ENCODE data around the gene MKRN2.

MKRN2 gene, protein sequence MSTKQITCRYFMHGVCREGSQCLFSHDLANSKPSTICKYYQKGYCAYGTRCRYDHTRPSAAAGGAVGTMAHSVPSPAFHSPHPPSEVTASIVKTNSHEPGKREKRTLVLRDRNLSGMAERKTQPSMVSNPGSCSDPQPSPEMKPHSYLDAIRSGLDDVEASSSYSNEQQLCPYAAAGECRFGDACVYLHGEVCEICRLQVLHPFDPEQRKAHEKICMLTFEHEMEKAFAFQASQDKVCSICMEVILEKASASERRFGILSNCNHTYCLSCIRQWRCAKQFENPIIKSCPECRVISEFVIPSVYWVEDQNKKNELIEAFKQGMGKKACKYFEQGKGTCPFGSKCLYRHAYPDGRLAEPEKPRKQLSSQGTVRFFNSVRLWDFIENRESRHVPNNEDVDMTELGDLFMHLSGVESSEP

DNA sequence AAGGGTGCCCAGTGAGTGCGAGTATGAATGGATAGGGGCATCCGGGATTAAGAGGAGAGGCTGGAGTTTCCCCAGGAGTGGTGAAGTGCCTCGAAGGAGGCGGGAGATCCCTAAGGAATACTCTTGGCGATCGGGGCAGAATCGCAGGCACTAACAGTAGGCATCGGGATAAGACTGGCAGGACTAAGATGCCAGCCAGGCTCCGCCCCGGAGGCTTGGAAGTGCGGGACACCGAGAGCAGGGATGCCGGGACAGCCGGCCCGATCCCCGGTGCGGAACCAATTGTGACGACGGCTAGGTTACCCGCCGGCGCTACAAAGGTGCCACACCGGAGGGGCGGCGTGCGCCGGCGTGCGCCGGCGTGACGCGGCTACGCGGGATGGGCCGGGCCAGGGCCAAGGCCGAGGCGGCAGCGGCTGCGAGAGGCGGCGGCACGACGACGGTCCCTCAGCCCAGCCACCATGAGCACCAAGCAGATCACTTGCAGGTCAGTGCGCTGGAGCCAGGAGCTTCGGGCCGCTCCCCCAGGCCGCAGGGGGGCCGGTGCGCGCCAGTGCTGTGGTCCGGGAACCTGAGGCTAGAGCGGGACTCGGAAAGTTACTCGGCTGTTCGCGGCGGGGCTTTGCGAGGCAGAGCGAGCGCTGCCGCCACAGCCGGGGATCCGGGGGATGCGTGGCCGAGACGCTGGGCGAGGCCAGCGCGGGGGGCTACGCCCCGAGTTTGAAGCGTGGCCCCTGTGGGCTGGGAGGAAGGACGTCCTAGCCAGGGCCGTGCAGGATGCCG is at the start of gene MKRN2:
Gene MKRN2, plus strand, starts transcription at position 398 of the 783 bp plus-strand sequence. Its CDS starts 64 bp downstream, at position 462.
- TF ChIP-seq, protein P1, sequence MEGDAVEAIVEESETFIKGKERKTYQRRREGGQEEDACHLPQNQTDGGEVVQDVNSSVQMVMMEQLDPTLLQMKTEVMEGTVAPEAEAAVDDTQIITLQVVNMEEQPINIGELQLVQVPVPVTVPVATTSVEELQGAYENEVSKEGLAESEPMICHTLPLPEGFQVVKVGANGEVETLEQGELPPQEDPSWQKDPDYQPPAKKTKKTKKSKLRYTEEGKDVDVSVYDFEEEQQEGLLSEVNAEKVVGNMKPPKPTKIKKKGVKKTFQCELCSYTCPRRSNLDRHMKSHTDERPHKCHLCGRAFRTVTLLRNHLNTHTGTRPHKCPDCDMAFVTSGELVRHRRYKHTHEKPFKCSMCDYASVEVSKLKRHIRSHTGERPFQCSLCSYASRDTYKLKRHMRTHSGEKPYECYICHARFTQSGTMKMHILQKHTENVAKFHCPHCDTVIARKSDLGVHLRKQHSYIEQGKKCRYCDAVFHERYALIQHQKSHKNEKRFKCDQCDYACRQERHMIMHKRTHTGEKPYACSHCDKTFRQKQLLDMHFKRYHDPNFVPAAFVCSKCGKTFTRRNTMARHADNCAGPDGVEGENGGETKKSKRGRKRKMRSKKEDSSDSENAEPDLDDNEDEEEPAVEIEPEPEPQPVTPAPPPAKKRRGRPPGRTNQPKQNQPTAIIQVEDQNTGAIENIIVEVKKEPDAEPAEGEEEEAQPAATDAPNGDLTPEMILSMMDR (IDR thresholded peaks at IDR 0.05; ENCODE audit: extremely low read depth, insufficient read depth, missing control alignments): no peak
- DNase-seq (ENCODE audit: low spot score): peak; percentile 89
- in situ Hi-C loops (cut with MboI; ENCODE audit: low pct_unique_long_range_greater_than_20kb, low sequenced_read_pairs, unreplicated experiment): no loop called here

DNA sequence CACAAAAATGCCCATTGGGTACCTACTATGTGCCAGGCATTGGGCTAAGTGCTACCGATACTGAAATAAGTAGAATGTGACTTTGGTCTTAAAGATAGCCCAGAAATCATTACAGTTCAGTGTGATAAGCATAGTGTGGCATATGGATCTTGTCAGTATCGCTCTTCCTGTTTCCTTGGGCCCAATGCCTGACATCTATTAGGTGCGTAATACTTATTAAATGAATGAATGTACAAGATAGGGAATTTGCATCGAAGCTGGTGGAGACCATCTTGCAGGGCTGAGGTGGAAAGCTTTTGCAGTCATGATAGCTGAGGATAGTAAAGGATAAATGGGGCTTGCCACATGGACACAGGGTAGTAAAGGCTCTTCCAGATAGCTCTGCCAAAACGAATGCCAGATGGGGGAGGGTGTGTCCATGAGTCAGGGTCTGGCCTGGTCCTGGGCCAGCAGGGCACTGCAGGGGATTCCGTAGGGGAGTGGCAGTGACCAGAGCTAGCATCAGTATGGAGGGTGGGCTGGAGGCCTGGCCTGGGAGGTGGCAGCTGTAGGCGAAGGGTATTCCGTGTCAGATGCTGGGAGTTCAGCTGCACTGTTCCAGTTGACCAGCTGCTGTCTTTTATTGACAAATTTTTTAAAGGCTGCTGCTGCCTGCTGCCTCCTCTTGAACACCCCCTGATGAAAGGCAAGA is 49.2 kb upstream of the MKRN2 start:
- in situ Hi-C loops (cut with MboI; ENCODE audit: low pct_unique_long_range_greater_than_20kb, low sequenced_read_pairs, unreplicated experiment): no loop called here
- DNase-seq (ENCODE audit: low spot score): no peak
- TF ChIP-seq, protein P1 (IDR thresholded peaks at IDR 0.05; ENCODE audit: extremely low read depth, insufficient read depth, missing control alignments): no peak

DNA sequence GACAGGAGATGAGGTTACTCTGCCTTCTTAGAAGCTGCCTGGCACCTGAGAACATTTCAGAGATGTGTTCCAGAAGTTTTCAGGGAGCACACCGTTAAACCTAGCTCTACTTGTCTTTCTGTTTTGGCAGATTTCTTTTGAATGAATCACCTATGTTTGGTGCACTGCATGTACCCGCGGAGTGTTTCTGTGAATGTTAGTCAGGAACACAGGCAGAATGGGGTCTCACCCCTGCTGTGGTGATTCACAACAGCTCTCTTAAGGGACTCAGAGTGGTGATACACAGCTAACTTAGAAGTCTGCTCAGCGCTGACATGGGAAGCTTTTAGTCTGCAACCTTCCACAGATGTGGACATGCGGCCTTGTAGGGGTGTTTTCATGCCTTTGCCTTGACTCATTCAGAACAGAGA is 48.6 kb upstream of the MKRN2 start:
- DNase-seq (ENCODE audit: low spot score): no peak
- in situ Hi-C loops (cut with MboI; ENCODE audit: low pct_unique_long_range_greater_than_20kb, low sequenced_read_pairs, unreplicated experiment): no loop called here
- TF ChIP-seq, protein P1 (IDR thresholded peaks at IDR 0.05; ENCODE audit: extremely low read depth, insufficient read depth, missing control alignments): no peak

DNA sequence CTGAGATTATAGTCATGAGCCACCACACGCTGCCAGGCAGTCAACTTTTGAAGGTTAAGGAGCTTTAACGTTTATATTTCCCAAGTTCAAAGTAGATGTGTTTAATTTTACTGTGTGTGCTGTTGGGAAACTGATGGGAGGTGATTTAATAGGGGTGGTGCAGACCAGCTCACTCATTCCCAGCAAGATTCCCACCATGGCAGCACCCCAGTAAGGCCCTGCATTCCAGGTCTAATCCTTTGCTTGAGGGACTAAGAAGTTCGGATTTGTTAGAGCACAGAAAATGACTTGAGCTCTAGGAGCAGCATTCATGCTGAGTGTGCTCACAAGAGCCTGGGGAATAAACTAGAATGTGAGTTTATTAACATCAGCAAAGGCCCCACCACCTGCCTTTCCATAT is 47.4 kb upstream of the MKRN2 start:
- in situ Hi-C loops (cut with MboI; ENCODE audit: low pct_unique_long_range_greater_than_20kb, low sequenced_read_pairs, unreplicated experiment): no loop called here
- no peak for DNase-seq (ENCODE audit: low spot score)
- TF ChIP-seq, protein P1 (IDR thresholded peaks at IDR 0.05; ENCODE audit: extremely low read depth, insufficient read depth, missing control alignments): no peak

DNA sequence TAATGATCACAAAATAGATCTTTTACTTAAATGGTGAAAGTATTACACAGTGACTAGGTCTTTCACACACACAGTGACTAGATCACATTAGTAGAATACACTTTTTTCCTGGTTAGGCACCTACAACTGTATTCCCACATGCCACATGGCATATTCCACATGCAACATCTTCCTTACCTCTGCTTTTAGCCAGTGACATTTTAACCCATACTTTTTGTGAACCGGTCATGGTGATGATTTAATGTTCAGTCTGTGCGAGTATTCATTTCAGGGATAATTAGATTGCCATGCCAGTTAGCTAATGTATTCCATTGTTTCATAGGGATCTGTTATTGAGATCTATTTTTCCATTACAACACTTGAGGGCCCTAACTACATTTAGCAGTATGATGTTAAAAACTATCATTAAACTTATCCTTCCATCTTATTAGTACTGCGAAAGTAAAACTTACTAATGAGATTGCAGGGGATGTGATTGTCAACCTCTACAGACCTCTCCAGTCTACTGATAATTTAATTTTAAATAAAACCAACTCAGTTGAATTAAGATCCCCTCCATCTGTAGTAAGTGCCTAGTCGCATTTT is 44.3 kb upstream of the MKRN2 start:
- no peak for DNase-seq (ENCODE audit: low spot score)
- TF ChIP-seq, protein P1 (IDR thresholded peaks at IDR 0.05; ENCODE audit: extremely low read depth, insufficient read depth, missing control alignments): no peak
- in situ Hi-C loops (cut with MboI; ENCODE audit: low pct_unique_long_range_greater_than_20kb, low sequenced_read_pairs, unreplicated experiment): no loop called here
